Measurements from ENCODE around the gene GPC5.
"Not testable (repeated sequence)": the region's sequence is repeated elsewhere in the genome, so short reads cannot be mapped to it uniquely, and the experiment has no call there.

The GPC5 gene

DNA sequence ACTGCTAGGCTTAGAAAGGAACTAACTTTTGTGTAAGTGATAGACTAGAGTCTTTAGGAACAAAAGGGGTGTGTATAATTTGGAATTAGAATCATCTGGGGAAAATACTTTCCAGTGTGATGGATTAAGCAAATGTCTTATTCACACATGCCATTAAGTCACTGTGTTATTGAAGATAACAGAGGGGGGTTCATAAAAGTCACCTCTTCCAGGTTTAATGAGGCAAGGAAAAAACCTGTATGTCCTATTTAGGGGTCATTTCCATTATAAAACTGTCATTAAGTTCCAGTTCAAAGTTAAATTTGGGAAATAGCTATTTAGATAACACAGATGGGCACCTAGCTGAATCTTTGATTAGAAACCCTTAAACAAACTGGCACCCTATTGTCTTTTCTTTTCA, 1323.2 kb downstream of the GPC5 start:
- no peak for DNase-seq

GRCh38 chr13:92727118-92727517, 1328.7 kb downstream of the GPC5 start:
- no peak for DNase-seq

DNA sequence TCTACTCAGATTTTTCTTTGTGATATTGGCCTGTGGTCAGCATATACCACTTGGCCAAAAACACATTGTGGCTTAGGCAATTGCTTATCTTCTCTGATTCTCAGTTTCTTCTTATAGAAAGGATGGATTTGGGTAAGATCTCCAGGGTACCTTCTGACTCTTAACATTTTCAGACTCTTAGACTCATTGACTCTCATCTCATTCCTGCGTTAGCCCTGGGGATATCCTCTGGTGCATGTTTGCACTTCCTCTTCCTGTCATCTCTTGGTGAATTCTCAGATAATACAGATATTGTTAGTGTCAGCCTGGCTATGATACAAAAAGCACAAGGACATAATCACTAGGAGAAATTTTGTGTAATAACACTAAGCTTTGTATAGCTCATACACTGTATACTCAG, 1335.6 kb downstream of the GPC5 start:
- no peak for DNase-seq

DNA sequence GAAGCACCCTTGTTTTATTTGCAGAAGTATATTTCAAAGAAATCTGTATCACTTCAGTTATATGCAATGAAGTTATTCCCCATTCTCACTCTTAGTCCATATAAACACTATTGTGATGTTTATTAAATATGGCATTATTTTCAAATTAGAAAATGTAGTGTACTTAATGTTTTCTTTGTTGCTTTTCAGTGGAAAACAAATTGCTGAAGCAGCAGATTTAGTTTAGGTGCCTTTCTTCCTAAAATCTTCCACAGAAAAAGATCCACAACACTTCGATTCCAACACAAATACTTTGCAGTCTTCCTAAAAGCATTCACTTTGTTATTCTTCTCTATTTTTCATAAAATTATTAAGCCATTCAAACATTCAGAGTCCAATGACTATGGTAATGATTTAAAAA, 1336.1 kb downstream of the GPC5 start:
- DNase-seq, result no peak

DNA sequence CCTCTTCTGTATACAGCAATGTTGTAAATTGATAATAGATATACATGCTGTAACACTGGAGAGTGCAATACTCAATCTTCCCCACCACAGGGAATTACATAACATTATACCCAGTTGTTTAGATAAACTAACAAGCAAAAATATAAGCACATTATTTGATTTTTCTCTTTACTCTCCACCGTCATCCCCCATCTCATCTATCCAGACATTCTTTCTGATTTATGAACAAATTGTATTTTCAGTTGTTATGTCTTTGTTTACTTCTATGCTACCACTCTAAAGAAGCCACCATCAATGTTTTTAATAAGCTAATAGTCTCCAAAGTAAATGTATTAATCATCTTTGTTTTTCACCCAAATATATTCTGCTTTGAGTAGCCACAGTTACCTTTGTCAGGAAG, 1337.5 kb downstream of the GPC5 start:
- no peak for DNase-seq

DNA sequence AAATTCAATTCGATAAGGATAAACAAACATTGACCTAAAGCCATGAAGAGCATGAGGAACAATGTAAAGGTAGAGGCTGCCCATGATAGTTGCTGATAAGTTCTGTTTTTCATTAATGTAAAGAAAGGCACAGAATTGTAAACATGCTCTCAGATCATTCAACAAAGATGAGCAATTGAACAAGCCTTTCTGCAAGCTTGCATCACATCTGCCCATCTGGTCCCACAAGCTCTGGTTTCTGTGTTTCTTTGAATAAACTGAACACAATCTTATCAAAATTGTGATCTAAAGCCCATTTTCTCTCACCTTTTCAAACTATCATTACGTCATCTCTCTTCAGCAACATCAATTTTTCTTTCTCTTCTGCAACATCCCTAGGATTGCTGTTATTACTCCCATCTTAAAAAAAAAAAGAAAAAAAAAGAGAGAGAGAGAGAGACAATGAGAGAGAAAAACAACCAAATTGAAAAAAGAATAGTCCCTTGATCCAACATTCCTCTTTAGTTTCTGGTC, 1340.9 kb downstream of the GPC5 start:
- DNase-seq, result no peak

GRCh38 chr13:92743992-92744391, 1345.6 kb downstream of the GPC5 start:
- DNase-seq, result no peak

- DNase-seq, result no peak
These were observed 1346.8 kb downstream of the GPC5 start for GRCh38 chr13:92745258-92745657.

DNA sequence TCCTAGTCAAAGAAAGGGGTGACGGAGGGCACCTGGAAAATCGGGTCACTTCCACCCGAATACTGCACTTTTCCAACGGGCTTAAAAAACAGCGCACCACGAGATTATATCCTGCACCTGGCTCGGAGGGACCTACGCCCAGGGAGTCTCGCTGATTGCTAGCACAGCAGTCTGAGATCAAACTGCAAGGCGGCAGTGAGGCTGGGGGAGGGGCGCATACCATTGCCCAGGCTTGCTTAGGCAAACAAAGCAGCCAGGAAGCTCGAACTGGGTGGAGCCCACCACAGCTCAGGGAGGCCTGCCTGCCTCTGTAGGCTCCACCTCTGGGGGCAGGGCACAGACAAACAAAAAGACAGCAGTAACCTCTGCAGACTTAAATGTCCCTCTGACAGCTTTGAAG, 1354.3 kb downstream of the GPC5 start:
- not testable (repeated sequence) for DNase-seq

DNA sequence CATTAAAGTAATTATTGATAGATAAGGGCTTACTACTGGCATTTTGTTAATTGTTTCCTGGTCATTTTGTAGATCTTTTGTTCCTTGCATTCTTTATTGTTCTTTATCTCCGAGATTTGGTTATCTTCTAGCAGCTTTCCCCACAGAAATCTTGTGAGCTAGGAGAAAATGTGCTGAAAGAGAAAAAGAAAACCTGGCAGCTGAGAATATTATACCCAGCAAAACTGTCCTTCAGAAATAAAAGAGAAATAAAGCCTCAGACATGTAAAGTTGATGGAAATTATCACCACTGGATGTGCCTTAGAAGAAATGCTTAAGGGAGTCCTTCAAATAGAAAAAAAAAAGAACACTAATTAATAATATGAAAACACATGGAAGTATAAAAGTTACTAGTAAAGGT, 1363.3 kb downstream of the GPC5 start:
- DNase-seq, result no peak

DNA sequence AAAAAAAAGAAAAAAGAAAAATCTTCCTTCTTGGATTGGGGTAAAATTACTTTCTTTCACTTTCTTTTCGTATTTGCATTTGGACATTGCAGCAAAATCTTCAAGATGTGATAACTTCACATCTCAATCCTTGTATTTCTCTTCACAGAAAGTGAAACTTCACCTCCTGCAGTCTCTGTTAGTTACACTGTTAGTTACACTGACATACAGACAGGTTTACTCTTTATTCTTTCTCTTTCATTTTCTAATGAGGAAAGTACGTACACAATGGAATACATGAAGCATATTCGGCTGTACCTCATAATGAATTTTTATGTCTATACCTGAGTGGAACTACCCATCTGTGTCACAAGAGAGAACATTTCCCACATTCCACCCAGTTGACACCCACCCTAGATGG, 1369.0 kb downstream of the GPC5 start:
- DNase-seq, result no peak

DNA sequence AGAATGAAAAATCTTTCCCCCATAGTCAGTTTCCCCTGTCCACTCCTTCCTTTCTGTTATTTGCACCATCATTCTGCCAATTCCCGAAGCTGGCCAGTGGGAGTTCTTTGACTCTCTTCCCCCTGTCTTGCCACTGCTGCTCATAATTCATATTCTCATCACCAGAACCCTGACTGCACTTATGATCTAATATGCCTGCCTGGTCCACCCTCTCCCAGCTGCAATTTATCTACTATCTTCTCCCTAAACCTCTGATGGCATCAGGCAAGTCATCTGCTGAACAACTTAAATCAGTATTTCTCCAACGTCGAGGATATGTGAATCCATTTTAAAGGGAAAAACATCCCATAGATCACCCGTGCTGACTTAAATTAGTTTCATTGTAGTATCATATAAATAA, 1370.2 kb downstream of the GPC5 start:
- DNase-seq, result no peak

GRCh38 chr13:92769046-92769445, 1370.6 kb downstream of the GPC5 start:
- no peak for DNase-seq

GRCh38 chr13:92775658-92776057, 1377.2 kb downstream of the GPC5 start:
- DNase-seq, result no peak

GRCh38 chr13:92781965-92782690, 1383.7 kb downstream of the GPC5 start:
- DNase-seq, result no peak

DNA sequence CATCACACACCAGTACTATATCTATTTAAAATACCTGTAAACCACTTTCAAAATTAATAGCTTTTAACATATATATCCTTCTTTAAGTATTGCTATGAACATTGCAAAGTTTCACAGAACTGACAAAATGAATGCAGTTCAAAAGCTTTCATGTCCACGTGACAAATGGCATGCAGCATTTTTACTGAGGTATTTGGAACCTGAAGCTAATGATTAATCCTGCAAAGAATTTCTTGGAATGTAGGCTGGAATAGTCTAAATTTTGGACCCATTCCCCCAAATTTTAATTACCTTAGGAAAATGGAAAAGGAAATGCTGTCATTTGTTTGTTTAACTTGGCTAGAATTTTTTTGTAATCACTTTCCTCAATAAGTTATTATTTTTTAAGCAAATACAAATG, 1404.4 kb downstream of the GPC5 start:
- no peak for DNase-seq

GRCh38 chr13:92804346-92804745, 1405.9 kb downstream of the GPC5 start:
- no peak for DNase-seq

- DNase-seq, result no peak
These were observed 1406.5 kb downstream of the GPC5 start for GRCh38 chr13:92804926-92805325.

- no peak for DNase-seq
These were observed 1407.3 kb downstream of the GPC5 start for GRCh38 chr13:92805766-92806165.

- no peak for DNase-seq
These were observed 1407.8 kb downstream of the GPC5 start for GRCh38 chr13:92806215-92806614.

DNA sequence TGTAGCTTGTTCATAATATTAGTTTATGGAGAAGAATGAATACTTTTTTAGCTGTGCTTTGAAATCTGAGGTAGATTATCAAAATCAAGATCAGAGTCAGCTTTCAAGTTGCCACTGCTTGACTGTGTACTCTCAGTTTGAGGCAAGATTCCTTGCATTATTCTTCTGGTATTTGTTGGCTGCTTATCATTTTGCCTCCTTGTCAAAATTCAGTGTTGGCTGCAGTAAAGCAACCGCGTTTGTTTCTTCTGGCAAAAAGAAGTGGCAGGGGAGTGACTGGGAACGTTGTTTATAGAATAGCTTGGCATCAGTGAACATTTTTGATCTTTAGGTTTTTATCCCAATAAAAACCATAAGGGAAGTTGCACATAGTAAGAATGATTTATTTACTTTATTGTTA, 1408.9 kb downstream of the GPC5 start:
- no peak for DNase-seq

- no peak for DNase-seq
These were observed 1409.5 kb downstream of the GPC5 start for GRCh38 chr13:92807966-92808365.

DNA sequence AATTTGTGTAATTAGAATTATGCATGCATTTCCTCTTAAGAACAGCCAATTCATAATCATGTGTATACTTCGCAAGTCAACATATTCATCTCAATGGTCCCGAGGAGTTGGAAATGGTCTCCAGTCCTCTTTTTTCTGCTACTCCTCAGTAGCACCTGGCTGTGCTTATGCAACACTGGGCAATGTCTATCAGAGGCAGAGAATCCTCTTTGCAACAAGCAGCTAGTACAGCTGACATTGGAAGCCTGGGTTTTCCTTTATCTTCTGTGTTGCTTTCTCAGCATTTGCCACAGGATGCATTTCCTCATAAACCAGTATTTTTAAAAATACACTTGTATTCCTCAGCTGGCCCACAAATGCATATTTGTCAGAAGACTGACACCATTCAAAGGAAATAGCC, 1422.9 kb downstream of the GPC5 start:
- DNase-seq, result no peak

DNA sequence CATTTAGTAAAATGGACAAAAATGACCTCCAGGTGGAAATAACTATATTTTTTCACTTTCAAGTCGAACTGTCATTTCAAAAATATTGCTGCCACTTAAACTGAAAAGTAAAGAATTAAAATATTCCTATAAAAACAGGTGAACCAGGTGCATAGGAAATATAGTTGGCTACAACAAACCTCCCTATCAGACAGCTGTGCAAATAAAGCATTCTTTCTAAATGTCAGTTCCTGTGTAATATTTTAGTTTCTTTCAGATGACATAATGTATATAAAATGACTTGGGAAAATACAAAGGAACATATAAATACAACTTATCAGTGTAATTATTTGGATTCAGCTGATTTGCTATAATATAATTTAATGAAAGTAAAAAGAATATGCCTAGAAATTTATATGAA, 1424.6 kb downstream of the GPC5 start:
- no peak for DNase-seq

DNA sequence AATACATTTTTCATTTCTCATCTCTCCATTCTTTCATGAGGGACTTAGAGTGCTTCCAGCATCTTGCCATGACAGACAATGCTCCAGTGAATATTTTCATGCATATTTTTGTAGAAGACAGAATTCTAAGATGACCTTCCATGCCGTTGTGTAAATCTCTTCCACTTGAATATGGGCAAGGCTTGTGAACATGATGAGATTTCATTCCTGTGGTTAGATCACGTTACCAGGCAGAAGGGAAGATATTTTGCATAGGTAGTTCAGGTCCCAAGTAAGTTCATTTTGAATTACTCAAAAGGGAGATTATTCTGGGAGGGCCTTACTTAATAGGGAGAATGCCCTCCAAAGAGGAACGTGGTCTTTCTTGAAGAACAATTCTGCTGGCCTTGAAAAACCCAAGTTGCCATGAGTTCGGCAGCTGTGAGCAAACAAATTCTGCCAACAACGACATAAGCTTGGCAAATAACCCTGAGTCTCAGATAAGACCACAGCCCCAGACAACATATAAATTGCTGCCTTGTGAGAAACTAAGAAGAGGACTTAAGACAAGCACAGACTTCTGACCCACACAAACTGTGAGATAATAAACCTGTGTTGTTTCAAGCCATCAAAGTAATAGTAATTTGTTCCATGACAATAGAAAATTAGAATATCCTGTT, 1427.6 kb downstream of the GPC5 start:
- DNase-seq, result no peak
